ENCODE data around the gene ASXL2.

DNA sequence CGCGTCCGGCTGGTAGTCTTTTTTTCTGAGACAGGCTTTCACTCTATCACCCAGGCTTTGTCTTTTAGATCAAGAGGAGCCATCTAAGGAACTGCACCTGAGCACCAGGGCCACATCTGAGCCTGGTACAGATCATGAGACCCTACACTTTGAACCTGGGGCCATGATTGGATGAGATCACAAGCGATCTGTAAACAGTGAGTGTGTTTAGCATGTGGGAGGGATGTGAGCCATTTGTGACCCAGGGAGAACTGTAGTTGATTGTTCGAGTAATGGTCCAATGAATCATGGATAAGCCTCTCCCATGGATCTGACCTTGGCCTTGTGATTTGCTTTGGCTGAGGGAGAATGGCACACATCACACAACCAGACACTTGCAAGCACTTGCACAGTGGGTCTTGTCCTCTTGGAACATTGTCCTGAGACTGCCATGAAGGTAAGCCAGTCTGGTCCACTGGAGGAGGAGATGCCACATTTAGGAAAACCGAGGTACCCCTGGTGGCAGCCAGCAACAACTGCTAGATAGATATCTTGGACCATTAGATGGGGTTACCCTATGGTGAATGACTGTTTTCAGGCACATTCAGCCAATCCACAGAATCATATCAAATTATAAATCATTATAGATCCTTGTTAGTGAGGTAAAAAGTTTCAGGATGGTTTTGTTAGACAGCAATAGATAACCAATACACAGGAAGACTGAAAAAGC is 185.4 kb downstream of the ASXL2 start:
- TF ChIP-seq, protein P1, sequence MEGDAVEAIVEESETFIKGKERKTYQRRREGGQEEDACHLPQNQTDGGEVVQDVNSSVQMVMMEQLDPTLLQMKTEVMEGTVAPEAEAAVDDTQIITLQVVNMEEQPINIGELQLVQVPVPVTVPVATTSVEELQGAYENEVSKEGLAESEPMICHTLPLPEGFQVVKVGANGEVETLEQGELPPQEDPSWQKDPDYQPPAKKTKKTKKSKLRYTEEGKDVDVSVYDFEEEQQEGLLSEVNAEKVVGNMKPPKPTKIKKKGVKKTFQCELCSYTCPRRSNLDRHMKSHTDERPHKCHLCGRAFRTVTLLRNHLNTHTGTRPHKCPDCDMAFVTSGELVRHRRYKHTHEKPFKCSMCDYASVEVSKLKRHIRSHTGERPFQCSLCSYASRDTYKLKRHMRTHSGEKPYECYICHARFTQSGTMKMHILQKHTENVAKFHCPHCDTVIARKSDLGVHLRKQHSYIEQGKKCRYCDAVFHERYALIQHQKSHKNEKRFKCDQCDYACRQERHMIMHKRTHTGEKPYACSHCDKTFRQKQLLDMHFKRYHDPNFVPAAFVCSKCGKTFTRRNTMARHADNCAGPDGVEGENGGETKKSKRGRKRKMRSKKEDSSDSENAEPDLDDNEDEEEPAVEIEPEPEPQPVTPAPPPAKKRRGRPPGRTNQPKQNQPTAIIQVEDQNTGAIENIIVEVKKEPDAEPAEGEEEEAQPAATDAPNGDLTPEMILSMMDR (IDR thresholded peaks at IDR 0.05): no peak
- no peak for TF ChIP-seq EP300 (IDR thresholded peaks at IDR 0.05)

All from upper lobe of left lung (tissue), 4 donors.